HCT116 (cell line): Measurements from ENCODE around the gene RABL6. TPM values are rescaled to one million over a fixed set of nuclear protein-coding genes. Genes with fewer than 3 reads are reported as not detected.

Experiments used
- ATAC-seq: fragments of 200-7000 bp; cut with Tn5 transposase; 2 replicates; pipeline ENCODE4 v1.9.1; 2020; ENCODE audit warnings: mild to moderate bottlenecking, moderate library complexity
- BruUV-seq: library from RNA; stranded (reverse); fragments of 400-500 nt; replicated peaks from 2 replicates; lab custom pipeline; 2021; lab: Mats Ljungman, UMichigan
- CTCF ChIA-PET: fragments of 300-600 bp; sonication (Branson Sonifier 250); formaldehyde crosslinking; loops from one replicate; lab custom pipeline; 2021; ENCODE audit warnings: antibody characterized with exemption; lab: Charles Lee
- POLR2A ChIA-PET: fragments of 300-600, 350-600 bp; sonication (Branson Sonifier 250); formaldehyde crosslinking; loops from one replicate; lab custom pipeline; 2021; ENCODE audit warnings: antibody characterized with exemption; lab: Charles Lee
- RAD21 ChIA-PET, 2 experiments: fragments of 300-600 bp; sonication (Branson Sonifier 250); formaldehyde crosslinking; loops; one replicate each; lab custom pipeline; 2023; ENCODE audit warnings: low total read pairs in 2 of 2; ENCODE audit not compliant: uncharacterized antibody in 2 of 2, unreplicated experiment in 2 of 2, low non-redundant PET in 1 of 2; lab: Charles Lee
- DNase-seq: peaks from one replicate; pipeline ENCODE4 v3.0.0-alpha.2; 2010; ENCODE audit warnings: low read depth, low spot score
- H2AFZ ChIP-seq: fragments of 200-600 bp; shearing (Covaris generic), sonication (generic); 2 replicates; pipeline ENCODE4 v1.6.1; 2017; ENCODE audit warnings: low read depth, mixed run types, mixed read lengths, antibody characterized with exemption, low read length; ENCODE audit not compliant: poor library complexity, severe bottlenecking
- H3K27ac ChIP-seq: 2 replicates; pipeline ENCODE4 v1.5.1; 2012; ENCODE audit warnings: low read depth, low read length
- H3K27me3 ChIP-seq: fragments of 200-600 bp; sonication (generic); 2 replicates; pipeline ENCODE4 v1.6.1; 2016; ENCODE audit warnings: mixed run types, low read length, mixed read lengths; ENCODE audit not compliant: insufficient read depth
- H3K36me3 ChIP-seq, 2 experiments: fragments of 200-500 bp in 1 of 2; fragments of 200-600 bp in 1 of 2; sonication (Bioruptor generic) in 1 of 2; sonication (generic) in 1 of 2; 2 replicates each; pipeline versions ENCODE4 v1.5.1 to v1.6.1; 2014 to 2016; ENCODE audit warnings: low read length in 2 of 2, inconsistent platforms in 1 of 2, mixed read lengths in 1 of 2, mixed run types in 1 of 2; ENCODE audit not compliant: insufficient read depth in 2 of 2, control insufficient read depth in 1 of 2
- H3K4me1 ChIP-seq, 2 experiments: fragments of 200-600 bp in 1 of 2; sonication (generic) in 1 of 2; 2 replicates each; pipeline versions ENCODE4 v1.5.1 to v1.6.1; 2012 to 2017; ENCODE audit warnings: low read length in 2 of 2, inconsistent platforms in 1 of 2, mild to moderate bottlenecking in 1 of 2, mixed read lengths in 1 of 2, mixed run types in 1 of 2, moderate library complexity in 1 of 2; ENCODE audit not compliant: insufficient read depth in 2 of 2, control insufficient read depth in 1 of 2
- H3K4me2 ChIP-seq: fragments of 200-600 bp; sonication (generic); 2 replicates; pipeline ENCODE4 v1.6.1; 2017; ENCODE audit warnings: mixed run types, low read length, mixed read lengths
- H3K4me3 ChIP-seq, 2 experiments: fragments of 200-600 bp in 1 of 2; sonication (generic) in 1 of 2; replicated peaks in 1 of 2; 2 replicates each; pipeline ENCODE4 v1.5.1; 2011 to 2016; ENCODE audit warnings: low read length in 2 of 2, control low read depth in 1 of 2, low read depth in 1 of 2, mild to moderate bottlenecking in 1 of 2, mixed read lengths in 1 of 2, mixed run types in 1 of 2
- H3K79me2 ChIP-seq: fragments of 200-600 bp; sonication (generic); 2 replicates; pipeline ENCODE4 v1.6.1; 2017; ENCODE audit warnings: mild to moderate bottlenecking, mixed run types, low read length, moderate library complexity, mixed read lengths; ENCODE audit not compliant: insufficient read depth
- H3K9ac ChIP-seq: fragments of 200-600 bp; sonication (generic); 2 replicates; pipeline ENCODE4 v1.6.1; 2016; ENCODE audit warnings: low read length, mixed read lengths
- H3K9me2 ChIP-seq: fragments of 200-600 bp; sonication (generic), shearing (Covaris generic); 2 replicates; pipeline ENCODE4 v1.6.1; 2017; ENCODE audit warnings: mixed run types, mild to moderate bottlenecking, moderate library complexity; ENCODE audit not compliant: insufficient read depth
- H3K9me3 ChIP-seq, 2 experiments: fragments of 200-500 bp in 1 of 2; fragments of 200-600 bp in 1 of 2; sonication (Bioruptor generic) in 1 of 2; sonication (generic) in 1 of 2; 2 replicates each; pipeline ENCODE4 v1.6.1; 2014 to 2017; ENCODE audit warnings: low read length in 2 of 2, mixed read lengths in 2 of 2, inconsistent platforms in 1 of 2, low read depth in 1 of 2, mild to moderate bottlenecking in 1 of 2, mixed run types in 1 of 2, moderate library complexity in 1 of 2; ENCODE audit not compliant: control insufficient read depth in 1 of 2, insufficient read depth in 1 of 2
- H4K20me1 ChIP-seq: fragments of 200-600 bp; sonication (generic), shearing (Covaris generic); 2 replicates; pipeline ENCODE4 v1.6.1; 2017; ENCODE audit warnings: mixed run types, mild to moderate bottlenecking, moderate library complexity; ENCODE audit not compliant: insufficient read depth
- ATF3 ChIP-seq: IDR thresholded peaks from 2 replicates; pipeline ENCODE4 v1.6.1; 2012
- CBX3 ChIP-seq: IDR thresholded peaks from 2 replicates; pipeline ENCODE4 v1.6.1; 2012; ENCODE audit warnings: low read depth
- CTCF ChIP-seq, 3 experiments: fragments of 200-600 bp in 1 of 3; sonication (generic) in 1 of 3; IDR thresholded peaks in 2 of 3; conservative IDR thresholded peaks in 1 of 3; 2 replicates each; pipeline ENCODE4 v1.5.1; 2012 to 2017; ENCODE audit warnings: low read depth in 2 of 3, low read length in 2 of 3, antibody characterized with exemption in 1 of 3, borderline replicate concordance in 1 of 3, control low read depth in 1 of 3, mild to moderate bottlenecking in 1 of 3, mixed read lengths in 1 of 3, mixed run types in 1 of 3, moderate library complexity in 1 of 3; ENCODE audit not compliant: insufficient read depth in 1 of 3
- EZH2 ChIP-seq: fragments of 200-600 bp; sonication (generic); IDR thresholded peaks from 2 replicates; pipeline ENCODE4 v1.6.1; 2017; ENCODE audit warnings: antibody characterized with exemption, mixed run types
- EZH2phosphoT487 ChIP-seq: fragments of 200-600 bp; IDR thresholded peaks from 2 replicates; pipeline ENCODE4 v1.6.1; 2018; ENCODE audit warnings: antibody characterized with exemption, borderline replicate concordance
- JUND ChIP-seq: IDR thresholded peaks from 2 replicates; pipeline ENCODE4 v1.6.1; 2012
- MAX ChIP-seq: IDR thresholded peaks from 2 replicates; pipeline ENCODE4 v1.6.1; 2012
- POLR2A ChIP-seq: IDR thresholded peaks from 2 replicates; pipeline ENCODE4 v1.7.0; 2011; ENCODE audit warnings: borderline replicate concordance; ENCODE audit not compliant: insufficient read depth, insufficient read length; ENCODE audit errors: extremely low read depth
- SIN3A ChIP-seq: IDR thresholded peaks from 2 replicates; pipeline ENCODE4 v1.6.1; 2012; ENCODE audit warnings: low read depth
- ZFX ChIP-seq: fragments of 450-650 bp; IDR thresholded peaks from 2 replicates; pipeline ENCODE4 v1.6.1; 2017
- intact Hi-C: fragments of 100-400 bp; cut with micrococcal nuclease; formaldehyde crosslinking; loops from 2 replicates; pipeline ENCODE4 v1.10.0; 2022
- total RNA-seq: library from RNA; stranded (reverse); gene quantifications from one replicate; pipeline ENCODE4 v1.2.1, GENCODE V29; 2021; ENCODE audit not compliant: unreplicated experiment

The RABL6 gene
- total RNA-seq, 1 experiment from 2014 or later: 98.6 TPM

DNA sequence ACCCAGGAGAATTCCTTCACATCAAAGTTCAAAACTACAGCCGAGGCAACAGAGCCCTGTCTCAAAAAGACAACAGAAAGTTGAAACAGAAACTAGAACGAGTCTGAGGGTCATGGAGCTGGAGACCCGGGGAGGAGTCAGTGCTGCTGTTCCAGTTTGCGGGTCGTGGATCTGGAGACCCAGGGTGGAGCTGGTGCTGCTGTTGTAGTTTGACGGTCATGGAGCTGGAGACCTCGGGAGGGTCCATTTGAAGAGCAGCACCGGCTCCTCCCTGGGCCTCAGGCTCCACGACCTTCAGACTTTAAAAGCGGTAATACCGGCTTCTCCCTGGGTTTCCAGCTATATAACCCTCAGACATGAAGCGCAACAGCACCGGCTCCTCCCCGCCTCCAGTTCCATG is 30.4 kb upstream of the RABL6 start:
- Histone ChIP-seq H2AFZ (no peak overlapping the region), H3K79me2 (no peaks in the 10 kb centered on the region), H3K27ac (no peak overlapping the region), H3K4me1 (no peaks in the 10 kb centered on the region), H4K20me1 (no peaks in the 10 kb centered on the region), H3K9me2 (no peaks in the 10 kb centered on the region), H3K4me3 (no peak overlapping the region), H3K9me3 (peaks cover 6 to 16% of the 10 kb centered on the region in 2 experiments; a peak in 2 of 4 replicates), H3K27me3 (no peaks in the 10 kb centered on the region), H3K9ac (no peak overlapping the region), H3K36me3 (no peaks in the 10 kb centered on the region), H3K4me2 (no peak overlapping the region)
- POLR2A ChIA-PET: no interaction called here
- ATAC-seq (no peak), DNase-seq (no peak)
- BruUV-seq: no TSS peak
- RAD21 ChIA-PET: no interaction called here
- intact Hi-C loops: no loop called here
- CTCF ChIA-PET: interaction anchor here (0.9 to 1.5 kb wide), 4 partner anchors 11 to 459 kb away, joined by 3 to 4 read pairs (median 3); partner anchors contain the start of gene LCN8
- TF ChIP-seq CBX3: no peak
- no peak for TF ChIP-seq MAX
- TF ChIP-seq ZFX: no peak
- TF ChIP-seq EZH2: no peak
- no peak for TF ChIP-seq ATF3

GRCh38 chr9:136779808-136780207 is 27.9 kb upstream of the RABL6 start:
- no peak overlapping the region for H3K9ac ChIP-seq
- TF ChIP-seq ZFX (no peak), CTCF (IDR thresholded peaks at IDR 0.05 in 2 of 3, conservative IDR thresholded peaks at IDR 0.05 in 1 of 3; ENCODE audit: borderline replicate concordance in 1 of 3, insufficient read depth in 1 of 3, low read depth in 2 of 3, low read length in 2 of 3) (peak in 1 of 3 experiments; percentile 29; a peak in 1 of 6 replicates), POLR2A (no peak), JUND (no peak), EZH2phosphoT487 (no peak), SIN3A (no peak)
- H3K9me3 ChIP-seq: no peaks in the 10 kb centered on the region
- no peak overlapping the region for H2AFZ ChIP-seq
- peaks cover 2 to 8% of the 10 kb centered on the region in 2 experiments; a peak in 1 of 4 replicates for H3K4me1 ChIP-seq
- ChIA-PET POLR2A (no interaction called here), CTCF (interaction anchor here (1.0 kb wide), 1 partner anchor 10 kb away, joined by 5 read pairs; no protein-coding TSS in a partner anchor), RAD21 (interaction anchor here in 1 of 2 experiments (0.7 kb wide), 1 partner anchor 242 kb away, joined by 3 read pairs; no protein-coding TSS in a partner anchor)
- no peaks in the 10 kb centered on the region for H3K9me2 ChIP-seq
- no TSS peak for BruUV-seq
- no peak overlapping the region for H3K27ac ChIP-seq
- no peak overlapping the region for H3K4me2 ChIP-seq
- no peaks in the 10 kb centered on the region for H4K20me1 ChIP-seq
- no peak overlapping the region for H3K4me3 ChIP-seq
- intact Hi-C loops: loop anchor here (10.0 kb wide), 1 partner anchor 445 kb away; the partner anchor contains the start of genes CYSRT1, RNF208 and RNF224
- ATAC-seq (peak; percentile 76), DNase-seq (no peak)
- H3K36me3 ChIP-seq: no peaks in the 10 kb centered on the region
- no peaks in the 10 kb centered on the region for H3K27me3 ChIP-seq
- no peaks in the 10 kb centered on the region for H3K79me2 ChIP-seq
